Body of pancreas (tissue), 4 donors: ENCODE data around the gene CFAP45.

ENCODE experiments used
- CTCF ChIP-seq, 7 experiments: fragments of 450-650 bp in 4 of 7; fragments of 200-600 bp in 3 of 7; sonication (generic) in 3 of 7; IDR thresholded peaks; one replicate each; pipeline ENCODE4 v1.5.1; 2016 to 2019; ENCODE audit warnings: antibody characterized with exemption in 7 of 7
- POLR2A ChIP-seq, 3 donors: fragments of 450-650 bp; IDR thresholded peaks; one replicate each; pipeline ENCODE4 v1.6.1; 2016; ENCODE audit warnings: antibody characterized with exemption in 3 of 3, mild to moderate bottlenecking in 2 of 3

GRCh38 chr1:159880430-159880829 lies 19.5 kb downstream of the CFAP45 start:
- no peak for TF ChIP-seq CTCF (IDR thresholded peaks at IDR 0.05)
- TF ChIP-seq POLR2A (IDR thresholded peaks at IDR 0.05), result no peak
